Measurements from ENCODE around the gene NAV2.

The NAV2 gene

GRCh38 chr11:19712281-19713195, at the start of gene NAV2:
NAV2 (plus strand) TSS chr11:19712837; CDS start chr11:19713696, 859 bp downstream.
- no peaks in the 10 kb centered on the region for H3K36me3 ChIP-seq (ENCODE audit: control insufficient read depth, insufficient read depth, low read length)
- H3K4me3 ChIP-seq (ENCODE audit: low read length) = peak within 1 kb of the TSS; percentile 69
- H3K27me3 ChIP-seq (ENCODE audit: control insufficient read depth, insufficient read depth, low read length) = peaks cover 32% of the 10 kb centered on the region
- peaks cover 26% of the 10 kb centered on the region for H3K4me1 ChIP-seq (ENCODE audit: control insufficient read depth, insufficient read depth, low read length)
- peak within 1 kb of the TSS; percentile 71 for H3K9ac ChIP-seq (ENCODE audit: low read length)
- H3K9me3 ChIP-seq (ENCODE audit: control insufficient read depth, low read length) = no peaks in the 10 kb centered on the region

- H3K4me1 ChIP-seq (ENCODE audit: control insufficient read depth, insufficient read depth, low read length) = no peaks in the 10 kb centered on the region
- no peaks in the 10 kb centered on the region for H3K27me3 ChIP-seq (ENCODE audit: control insufficient read depth, insufficient read depth, low read length)
- H3K9me3 ChIP-seq (ENCODE audit: control insufficient read depth, low read length) = no peaks in the 10 kb centered on the region
- H3K4me3 ChIP-seq (ENCODE audit: low read length) = no peak overlapping the region
- no peak overlapping the region for H3K9ac ChIP-seq (ENCODE audit: low read length)
- no peaks in the 10 kb centered on the region for H3K36me3 ChIP-seq (ENCODE audit: control insufficient read depth, insufficient read depth, low read length)
Observed at GRCh38 chr11:19663206-19663605, 49.4 kb upstream of the NAV2 start.

GRCh38 chr11:19664886-19665548, 47.6 kb upstream of the NAV2 start:
- Histone ChIP-seq H3K4me3 (ENCODE audit: low read length) (no peak overlapping the region), H3K9me3 (ENCODE audit: control insufficient read depth, low read length) (no peaks in the 10 kb centered on the region), H3K4me1 (ENCODE audit: control insufficient read depth, insufficient read depth, low read length) (no peaks in the 10 kb centered on the region), H3K27me3 (ENCODE audit: control insufficient read depth, insufficient read depth, low read length) (no peaks in the 10 kb centered on the region), H3K36me3 (ENCODE audit: control insufficient read depth, insufficient read depth, low read length) (no peaks in the 10 kb centered on the region), H3K9ac (ENCODE audit: low read length) (no peak overlapping the region)

- Histone ChIP-seq H3K9me3 (ENCODE audit: control insufficient read depth, low read length) (no peaks in the 10 kb centered on the region), H3K9ac (ENCODE audit: low read length) (no peak overlapping the region), H3K4me1 (ENCODE audit: control insufficient read depth, insufficient read depth, low read length) (no peaks in the 10 kb centered on the region), H3K36me3 (ENCODE audit: control insufficient read depth, insufficient read depth, low read length) (no peaks in the 10 kb centered on the region), H3K27me3 (ENCODE audit: control insufficient read depth, insufficient read depth, low read length) (no peaks in the 10 kb centered on the region), H3K4me3 (ENCODE audit: low read length) (no peak overlapping the region)
Observed at GRCh38 chr11:19666951-19667350, 45.7 kb upstream of the NAV2 start.

- Histone ChIP-seq H3K9ac (ENCODE audit: low read length) (no peak overlapping the region), H3K4me1 (ENCODE audit: control insufficient read depth, insufficient read depth, low read length) (no peaks in the 10 kb centered on the region), H3K36me3 (ENCODE audit: control insufficient read depth, insufficient read depth, low read length) (no peaks in the 10 kb centered on the region), H3K27me3 (ENCODE audit: control insufficient read depth, insufficient read depth, low read length) (no peaks in the 10 kb centered on the region), H3K9me3 (ENCODE audit: control insufficient read depth, low read length) (no peaks in the 10 kb centered on the region), H3K4me3 (ENCODE audit: low read length) (no peak overlapping the region)
Observed at GRCh38 chr11:19669511-19669910, 43.1 kb upstream of the NAV2 start.

GRCh38 chr11:19670030-19670791, 42.4 kb upstream of the NAV2 start:
- H3K9me3 ChIP-seq (ENCODE audit: control insufficient read depth, low read length) = no peaks in the 10 kb centered on the region
- H3K27me3 ChIP-seq (ENCODE audit: control insufficient read depth, insufficient read depth, low read length) = no peaks in the 10 kb centered on the region
- H3K4me1 ChIP-seq (ENCODE audit: control insufficient read depth, insufficient read depth, low read length) = no peaks in the 10 kb centered on the region
- H3K9ac ChIP-seq (ENCODE audit: low read length) = no peak overlapping the region
- H3K4me3 ChIP-seq (ENCODE audit: low read length) = no peak overlapping the region
- H3K36me3 ChIP-seq (ENCODE audit: control insufficient read depth, insufficient read depth, low read length) = no peaks in the 10 kb centered on the region

GRCh38 chr11:19672586-19673206, 39.9 kb upstream of the NAV2 start:
- no peak overlapping the region for H3K9ac ChIP-seq (ENCODE audit: low read length)

GRCh38 chr11:19673924-19674729, 38.5 kb upstream of the NAV2 start:
- no peaks in the 10 kb centered on the region for H3K9me3 ChIP-seq (ENCODE audit: control insufficient read depth, low read length)
- H3K9ac ChIP-seq (ENCODE audit: low read length) = no peak overlapping the region
- no peak overlapping the region for H3K4me3 ChIP-seq (ENCODE audit: low read length)
- no peaks in the 10 kb centered on the region for H3K27me3 ChIP-seq (ENCODE audit: control insufficient read depth, insufficient read depth, low read length)
- H3K36me3 ChIP-seq (ENCODE audit: control insufficient read depth, insufficient read depth, low read length) = no peaks in the 10 kb centered on the region
- no peaks in the 10 kb centered on the region for H3K4me1 ChIP-seq (ENCODE audit: control insufficient read depth, insufficient read depth, low read length)

More at GRCh38 chr11:19672586-19673206, 39.9 kb upstream of the NAV2 start:
- Histone ChIP-seq H3K27me3 (ENCODE audit: control insufficient read depth, insufficient read depth, low read length) (no peaks in the 10 kb centered on the region), H3K9me3 (ENCODE audit: control insufficient read depth, low read length) (no peaks in the 10 kb centered on the region), H3K4me1 (ENCODE audit: control insufficient read depth, insufficient read depth, low read length) (no peaks in the 10 kb centered on the region), H3K36me3 (ENCODE audit: control insufficient read depth, insufficient read depth, low read length) (no peaks in the 10 kb centered on the region), H3K4me3 (ENCODE audit: low read length) (no peak overlapping the region)

GRCh38 chr11:19674836-19675235, 37.8 kb upstream of the NAV2 start:
- H3K36me3 ChIP-seq (ENCODE audit: control insufficient read depth, insufficient read depth, low read length) = no peaks in the 10 kb centered on the region
- H3K4me3 ChIP-seq (ENCODE audit: low read length) = no peak overlapping the region
- no peak overlapping the region for H3K9ac ChIP-seq (ENCODE audit: low read length)
- H3K9me3 ChIP-seq (ENCODE audit: control insufficient read depth, low read length) = no peaks in the 10 kb centered on the region
- peaks cover 4% of the 10 kb centered on the region for H3K27me3 ChIP-seq (ENCODE audit: control insufficient read depth, insufficient read depth, low read length)
- no peaks in the 10 kb centered on the region for H3K4me1 ChIP-seq (ENCODE audit: control insufficient read depth, insufficient read depth, low read length)

- Histone ChIP-seq H3K4me1 (ENCODE audit: control insufficient read depth, insufficient read depth, low read length) (no peaks in the 10 kb centered on the region), H3K4me3 (ENCODE audit: low read length) (no peak overlapping the region), H3K27me3 (ENCODE audit: control insufficient read depth, insufficient read depth, low read length) (peaks cover 9% of the 10 kb centered on the region), H3K9me3 (ENCODE audit: control insufficient read depth, low read length) (no peaks in the 10 kb centered on the region), H3K9ac (ENCODE audit: low read length) (no peak overlapping the region), H3K36me3 (ENCODE audit: control insufficient read depth, insufficient read depth, low read length) (no peaks in the 10 kb centered on the region)
Observed at GRCh38 chr11:19675397-19675796, 37.2 kb upstream of the NAV2 start.
